Peyer's patch (tissue), 4 donors: ENCODE data around the gene INF2. TPM values are rescaled to one million over a fixed set of nuclear protein-coding genes. Genes with fewer than 3 reads are reported as not detected.

Experiments
- DNase-seq, 3 donors: peaks; one replicate each; pipeline ENCODE4 v3.0.0-alpha.2; 2017 to 2019
- H3K27ac ChIP-seq, 4 donors: fragments of 200-600 bp; sonication (generic); one replicate each; pipeline ENCODE4 v1.5.1; 2016 to 2019
- H3K27me3 ChIP-seq, 2 donors: fragments of 200-600 bp; sonication (generic); one replicate each; pipeline ENCODE4 v1.5.1; 2019
- H3K36me3 ChIP-seq, 3 donors: fragments of 200-600 bp; sonication (generic); one replicate each; pipeline ENCODE4 v1.5.1; 2016 to 2019
- H3K4me1 ChIP-seq, 4 donors: fragments of 200-600 bp; sonication (generic); one replicate each; pipeline ENCODE4 v1.5.1; 2016 to 2019
- H3K4me3 ChIP-seq, 4 donors: fragments of 200-600 bp; sonication (generic); 1 replicate in 3 of 4; 2 replicates in 1 of 4; pipeline ENCODE4 v1.5.1; 2016 to 2019; ENCODE audit warnings: mild to moderate bottlenecking in 1 of 4
- H3K9me3 ChIP-seq, 4 donors: fragments of 200-600 bp; sonication (generic); one replicate each; pipeline ENCODE4 v1.5.1; 2016 to 2019; ENCODE audit warnings: mild to moderate bottlenecking in 1 of 4
- POLR2A ChIP-seq, 2 donors: fragments of 450-650 bp; IDR thresholded peaks; one replicate each; pipeline ENCODE4 v1.5.1; 2017; ENCODE audit warnings: antibody characterized with exemption in 2 of 2, mild to moderate bottlenecking in 2 of 2, moderate library complexity in 2 of 2
- total RNA-seq, 4 donors: library from RNA; depleted of rRNA; stranded (reverse); fragments of >200 nt; gene quantifications; one replicate each; pipeline ENCODE4 v1.1.0, GENCODE V29; 2016
- TF ChIP-seq, protein P1 (sequence below), 6 experiments: fragments of 450-650 bp in 4 of 6; fragments of 200-600 bp in 2 of 6; sonication (generic) in 1 of 6; IDR thresholded peaks; one replicate each; pipeline ENCODE4 v1.5.1; 2017 to 2019; ENCODE audit warnings: antibody characterized with exemption in 6 of 6, mild to moderate bottlenecking in 3 of 6, moderate library complexity in 1 of 6

INF2 gene
- total RNA-seq, 4 donors from 2014 or later, result 137 to 287 (median 203) TPM

DNA sequence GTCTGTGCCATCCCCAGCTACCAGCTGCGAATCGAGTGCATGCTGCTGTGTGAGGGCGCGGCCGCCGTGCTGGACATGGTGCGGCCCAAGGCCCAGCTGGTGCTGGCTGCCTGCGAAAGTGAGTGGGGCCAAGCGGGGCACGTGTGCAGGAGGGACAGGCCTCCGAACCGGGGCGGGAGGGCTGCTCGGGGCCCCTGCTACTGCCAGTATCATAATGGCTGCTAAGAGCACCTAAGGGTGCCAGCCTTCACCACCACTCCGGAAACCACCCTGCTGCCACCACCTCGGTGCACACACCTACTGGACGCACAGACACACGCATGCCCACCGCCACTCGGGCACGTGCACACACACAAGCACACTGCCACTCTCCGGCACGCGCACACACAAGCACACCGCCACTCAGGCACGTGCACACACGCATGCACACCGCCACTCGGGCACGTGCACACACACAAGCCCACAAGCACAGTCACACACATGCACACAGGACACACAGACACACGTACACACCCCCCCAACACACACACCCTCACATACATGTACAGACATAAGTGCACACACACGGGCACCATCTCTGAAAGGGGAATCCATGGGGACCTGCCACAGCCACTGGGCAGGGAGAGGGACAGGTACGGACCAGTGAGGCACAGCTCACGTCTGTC lies 20.8 kb downstream of the INF2 start:
- peaks cover 0 to 81% (median 2%) of the 10 kb centered on the region in 3 donors for H3K36me3 ChIP-seq
- H3K27ac ChIP-seq, result no peak overlapping the region
- peaks cover 0 to 9% (median 3%) of the 10 kb centered on the region in 4 donors for H3K4me1 ChIP-seq

DNA sequence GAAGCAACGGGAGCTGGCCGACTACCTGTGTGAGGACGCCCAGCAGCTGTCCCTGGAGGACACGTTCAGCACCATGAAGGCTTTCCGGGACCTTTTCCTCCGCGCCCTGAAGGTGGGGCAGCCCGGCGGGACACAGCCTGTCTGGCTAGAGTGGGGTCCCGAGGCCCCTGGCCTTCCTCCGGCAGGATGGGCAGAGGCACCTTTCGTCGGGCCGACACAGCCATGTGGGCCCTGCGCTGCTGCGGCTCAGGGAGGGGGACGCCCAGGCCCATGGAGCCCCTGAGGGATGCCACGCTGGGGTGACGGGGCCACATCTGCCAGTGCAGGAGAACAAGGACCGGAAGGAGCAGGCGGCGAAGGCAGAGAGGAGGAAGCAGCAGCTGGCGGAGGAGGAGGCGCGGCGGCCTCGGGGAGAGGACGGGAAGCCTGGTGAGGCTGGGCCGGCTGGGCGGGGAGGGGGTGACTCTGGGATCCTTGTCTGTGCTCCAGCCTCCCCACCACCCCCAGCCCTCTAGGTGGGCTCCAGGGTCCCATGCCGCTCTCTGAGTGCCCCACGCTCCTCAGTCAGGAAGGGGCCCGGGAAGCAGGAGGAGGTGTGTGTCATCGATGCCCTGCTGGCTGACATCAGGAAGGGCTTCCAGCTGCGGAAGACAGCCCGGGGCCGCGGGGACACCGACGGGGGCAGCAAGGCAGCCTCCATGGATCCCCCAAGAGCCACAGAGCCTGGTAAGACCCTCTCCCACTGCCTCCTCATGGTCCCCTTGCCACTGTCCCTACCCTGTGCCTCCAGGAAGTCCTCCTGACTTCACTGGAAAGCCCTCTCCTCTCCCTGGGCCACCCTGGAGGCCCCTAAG lies 23.7 kb downstream of the INF2 start:
- no peak overlapping the region for H3K4me3 ChIP-seq
- no peaks in the 10 kb centered on the region for H3K9me3 ChIP-seq
- H3K36me3 ChIP-seq, result peaks cover 0 to 80% (median 2%) of the 10 kb centered on the region in 3 donors
- H3K27ac ChIP-seq, result no peak overlapping the region
- H3K27me3 ChIP-seq, result no peaks in the 10 kb centered on the region
- TF ChIP-seq POLR2A (IDR thresholded peaks at IDR 0.05), result no peak
- TF ChIP-seq, protein P1, sequence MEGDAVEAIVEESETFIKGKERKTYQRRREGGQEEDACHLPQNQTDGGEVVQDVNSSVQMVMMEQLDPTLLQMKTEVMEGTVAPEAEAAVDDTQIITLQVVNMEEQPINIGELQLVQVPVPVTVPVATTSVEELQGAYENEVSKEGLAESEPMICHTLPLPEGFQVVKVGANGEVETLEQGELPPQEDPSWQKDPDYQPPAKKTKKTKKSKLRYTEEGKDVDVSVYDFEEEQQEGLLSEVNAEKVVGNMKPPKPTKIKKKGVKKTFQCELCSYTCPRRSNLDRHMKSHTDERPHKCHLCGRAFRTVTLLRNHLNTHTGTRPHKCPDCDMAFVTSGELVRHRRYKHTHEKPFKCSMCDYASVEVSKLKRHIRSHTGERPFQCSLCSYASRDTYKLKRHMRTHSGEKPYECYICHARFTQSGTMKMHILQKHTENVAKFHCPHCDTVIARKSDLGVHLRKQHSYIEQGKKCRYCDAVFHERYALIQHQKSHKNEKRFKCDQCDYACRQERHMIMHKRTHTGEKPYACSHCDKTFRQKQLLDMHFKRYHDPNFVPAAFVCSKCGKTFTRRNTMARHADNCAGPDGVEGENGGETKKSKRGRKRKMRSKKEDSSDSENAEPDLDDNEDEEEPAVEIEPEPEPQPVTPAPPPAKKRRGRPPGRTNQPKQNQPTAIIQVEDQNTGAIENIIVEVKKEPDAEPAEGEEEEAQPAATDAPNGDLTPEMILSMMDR (IDR thresholded peaks at IDR 0.05), result no peak
- H3K4me1 ChIP-seq, result peaks cover 0 to 9% (median 2%) of the 10 kb centered on the region in 4 donors
- no peak for DNase-seq

More for the DNA sequence above, 20.8 kb downstream of the INF2 start:
- TF ChIP-seq, protein P1 (IDR thresholded peaks at IDR 0.05), result no peak
- no peak for TF ChIP-seq POLR2A (IDR thresholded peaks at IDR 0.05)
- Histone ChIP-seq H3K27me3 (no peaks in the 10 kb centered on the region), H3K9me3 (no peaks in the 10 kb centered on the region), H3K4me3 (no peak overlapping the region)
- DNase-seq, result no peak

DNA sequence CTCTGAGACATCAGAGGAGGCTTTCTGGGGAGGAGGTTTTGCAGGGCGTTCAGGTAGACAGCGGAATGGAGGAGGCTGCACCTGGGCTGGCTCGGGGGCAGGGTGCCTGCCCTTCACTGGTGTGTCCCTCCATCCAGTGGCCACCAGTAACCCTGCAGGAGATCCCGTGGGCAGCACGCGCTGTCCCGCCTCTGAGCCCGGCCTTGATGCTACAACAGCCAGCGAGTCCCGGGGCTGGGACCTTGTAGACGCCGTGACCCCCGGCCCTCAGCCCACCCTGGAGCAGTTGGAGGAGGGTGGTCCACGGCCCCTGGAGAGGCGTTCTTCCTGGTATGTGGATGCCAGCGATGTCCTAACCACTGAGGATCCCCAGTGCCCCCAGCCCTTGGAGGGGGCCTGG lies 24.6 kb downstream of the INF2 start:
- no peaks in the 10 kb centered on the region for H3K27me3 ChIP-seq
- H3K4me3 ChIP-seq, result no peak overlapping the region
- peaks cover 0 to 82% (median 2%) of the 10 kb centered on the region in 3 donors for H3K36me3 ChIP-seq
- DNase-seq, result no peak
- H3K4me1 ChIP-seq, result no peaks in the 10 kb centered on the region
- no peak for TF ChIP-seq POLR2A (IDR thresholded peaks at IDR 0.05)
- TF ChIP-seq, protein P1 (IDR thresholded peaks at IDR 0.05), result no peak
- no peaks in the 10 kb centered on the region for H3K9me3 ChIP-seq
- no peak overlapping the region for H3K27ac ChIP-seq

DNA sequence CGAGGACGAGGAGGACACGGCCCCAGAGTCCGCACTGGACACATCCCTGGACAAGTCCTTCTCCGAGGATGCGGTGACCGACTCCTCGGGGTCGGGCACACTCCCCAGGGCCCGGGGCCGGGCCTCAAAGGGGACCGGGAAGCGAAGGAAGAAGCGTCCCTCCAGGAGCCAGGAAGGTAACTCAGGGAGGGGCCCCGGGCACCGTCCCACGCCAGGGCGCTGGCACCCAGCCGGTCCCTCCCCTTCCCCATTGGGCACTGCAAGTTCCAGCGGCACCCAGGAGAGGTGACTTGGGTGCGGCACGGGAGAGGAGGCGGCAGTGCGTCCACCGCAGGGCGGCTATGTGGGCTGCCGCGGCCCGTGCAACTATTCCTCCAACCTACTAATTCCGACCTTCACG lies 25.3 kb downstream of the INF2 start:
- Histone ChIP-seq H3K27ac (no peak overlapping the region), H3K4me3 (no peak overlapping the region), H3K27me3 (no peaks in the 10 kb centered on the region), H3K9me3 (no peaks in the 10 kb centered on the region), H3K36me3 (peaks cover 0 to 82% (median 2%) of the 10 kb centered on the region in 3 donors), H3K4me1 (no peaks in the 10 kb centered on the region)
- DNase-seq, result no peak
- TF ChIP-seq, protein P1 (IDR thresholded peaks at IDR 0.05), result no peak
- TF ChIP-seq POLR2A (IDR thresholded peaks at IDR 0.05), result no peak

DNA sequence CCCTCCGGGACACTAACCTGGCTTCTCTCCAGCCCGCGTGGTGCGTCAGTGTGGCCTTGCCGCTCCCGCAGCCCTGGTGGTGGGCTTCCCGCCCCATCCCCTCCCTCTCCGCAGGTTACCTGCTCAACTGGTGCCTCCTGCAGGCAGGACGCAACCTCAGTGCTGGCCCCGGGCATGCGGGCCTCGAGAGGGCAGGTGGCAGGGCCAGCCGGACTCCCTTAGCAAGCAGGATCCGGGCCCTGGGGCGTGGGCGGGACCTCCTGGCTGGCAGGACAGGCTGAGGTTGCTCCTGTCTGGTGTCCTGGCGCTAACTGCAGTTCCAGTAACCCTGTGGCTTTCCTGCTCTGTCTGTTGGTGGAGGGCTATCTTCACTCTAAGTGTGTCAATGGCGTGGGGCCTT lies 26.0 kb downstream of the INF2 start:
- no peak overlapping the region for H3K4me3 ChIP-seq
- TF ChIP-seq POLR2A (IDR thresholded peaks at IDR 0.05), result no peak
- TF ChIP-seq, protein P1 (IDR thresholded peaks at IDR 0.05), result no peak
- H3K9me3 ChIP-seq, result no peaks in the 10 kb centered on the region
- H3K27me3 ChIP-seq, result no peaks in the 10 kb centered on the region
- H3K27ac ChIP-seq, result no peak overlapping the region
- H3K36me3 ChIP-seq, result peaks cover 0 to 78% (median 2%) of the 10 kb centered on the region in 3 donors
- no peak for DNase-seq
- no peaks in the 10 kb centered on the region for H3K4me1 ChIP-seq
